PC-9 (cell line): Measurements from ENCODE around the gene VGLL4. TPM values are rescaled to one million over a fixed set of nuclear protein-coding genes. Genes with fewer than 3 reads are reported as not detected.

Experiments used
- BruUV-seq: library from RNA; stranded (reverse); fragments of 400-500 nt; replicated peaks from 2 replicates; lab custom pipeline; 2021; lab: Mats Ljungman, UMichigan
- CTCF ChIA-PET: fragments of 300-600 bp; sonication (Branson Sonifier 250); formaldehyde crosslinking; loops from one replicate; lab custom pipeline; 2022; ENCODE audit warnings: antibody characterized with exemption; lab: Charles Lee
- POLR2A ChIA-PET: fragments of 300-600 bp; sonication (Branson Sonifier 250); formaldehyde crosslinking; loops from one replicate; lab custom pipeline; 2022; ENCODE audit warnings: antibody characterized with exemption; ENCODE audit not compliant: unreplicated experiment; lab: Charles Lee
- DNase-seq, 2 experiments: peaks; one replicate each; pipeline versions ENCODE4 v3.0.0 to v3.0.0-alpha.2; 2015 to 2022; ENCODE audit warnings: mixed read lengths in 1 of 2
- H2AFZ ChIP-seq: fragments of 200-600 bp; sonication (generic); 2 replicates; pipeline ENCODE4 v1.8.1; 2017; ENCODE audit warnings: antibody characterized with exemption
- H3F3A ChIP-seq: fragments of 200-600 bp; sonication (generic); 2 replicates; pipeline ENCODE4 v1.8.1; 2017; ENCODE audit warnings: antibody characterized with exemption, mild to moderate bottlenecking, low read depth; ENCODE audit not compliant: insufficient read depth
- H3K27ac ChIP-seq: fragments of 200-600 bp; sonication (generic); 2 replicates; pipeline ENCODE4 v1.6.1; 2016; ENCODE audit warnings: mixed run types
- H3K27me3 ChIP-seq: fragments of 200-600 bp; sonication (generic); 2 replicates; pipeline ENCODE4 v1.6.1; 2016; ENCODE audit warnings: low read depth, mixed run types; ENCODE audit not compliant: insufficient read depth
- H3K36me3 ChIP-seq: fragments of 200-600 bp; sonication (generic); 2 replicates; pipeline ENCODE4 v1.6.1; 2016; ENCODE audit warnings: low read depth, mixed run types
- H3K4me1 ChIP-seq: fragments of 200-600 bp; sonication (generic); replicated peaks from 2 replicates; pipeline ENCODE4 v1.6.1; 2016; ENCODE audit warnings: mixed run types; ENCODE audit not compliant: insufficient read depth
- H3K4me2 ChIP-seq: fragments of 200-600 bp; sonication (generic); 2 replicates; pipeline ENCODE4 v1.6.1; 2017; ENCODE audit warnings: mixed run types
- H3K4me3 ChIP-seq: fragments of 200-600 bp; sonication (generic); 2 replicates; pipeline ENCODE4 v1.6.1; 2016; ENCODE audit warnings: mixed run types
- H3K79me2 ChIP-seq: fragments of 200-600 bp; sonication (generic); 2 replicates; pipeline ENCODE4 v1.6.1; 2017; ENCODE audit warnings: low read depth, mixed run types
- H3K9me2 ChIP-seq: fragments of 200-600 bp; sonication (generic); 2 replicates; pipeline ENCODE4 v1.8.1; 2017; ENCODE audit warnings: mild to moderate bottlenecking; ENCODE audit not compliant: insufficient read depth
- H3K9me3 ChIP-seq: fragments of 200-600 bp; sonication (generic); 2 replicates; pipeline ENCODE4 v1.8.1; 2016; ENCODE audit warnings: low read depth; ENCODE audit not compliant: insufficient read depth
- H4K20me1 ChIP-seq: fragments of 200-600 bp; sonication (generic); 2 replicates; pipeline ENCODE4 v1.8.1; 2017; ENCODE audit not compliant: insufficient read depth
- EZH2 ChIP-seq: fragments of 200-600 bp; sonication (generic); IDR thresholded peaks from 2 replicates; pipeline ENCODE4 v1.8.0; 2017; ENCODE audit warnings: antibody characterized with exemption, low read depth
- intact Hi-C: fragments of 100-400 bp; cut with micrococcal nuclease; formaldehyde crosslinking; loops from one replicate; pipeline ENCODE4 v1.10.0; 2022; ENCODE audit not compliant: unreplicated experiment
- total RNA-seq: library from RNA; stranded (reverse); gene quantifications from 2 replicates; pipeline ENCODE4 v1.2.3, GENCODE V29; 2021
- TF ChIP-seq, protein P1 (sequence below): fragments of 200-600 bp; sonication (generic); conservative IDR thresholded peaks from 2 replicates; pipeline ENCODE4 v1.6.1; 2017; ENCODE audit warnings: mixed run types, antibody characterized with exemption, mild to moderate bottlenecking, moderate library complexity

VGLL4 gene
- total RNA-seq, 1 experiment from 2014 or later, result 42.2 TPM

DNA sequence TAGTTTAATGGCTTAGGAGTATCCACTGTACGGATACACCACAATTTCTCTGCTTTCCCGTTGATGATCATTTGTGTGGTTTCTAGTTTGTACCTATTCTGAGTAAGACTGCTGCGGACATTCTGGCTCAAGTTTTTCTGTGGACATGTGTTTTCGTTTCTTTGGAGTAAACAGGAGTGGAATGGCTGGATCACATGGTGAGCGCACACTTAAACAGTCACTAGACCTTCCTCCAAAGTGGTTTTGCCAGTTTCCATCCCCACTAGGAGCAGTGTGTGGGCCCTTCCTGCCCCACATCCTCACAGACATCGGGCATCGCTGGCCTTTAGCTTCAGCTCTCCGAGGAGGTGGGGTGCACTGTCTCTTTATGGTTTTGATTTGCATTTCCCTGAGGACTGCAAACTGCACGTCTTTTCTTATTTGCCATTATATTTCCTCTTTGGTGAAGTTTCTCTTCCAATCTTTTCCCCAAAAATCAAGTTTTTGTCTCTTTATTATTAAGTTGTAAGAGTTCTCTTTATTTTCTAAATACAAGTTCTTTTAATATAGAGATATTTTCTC, 94.1 kb downstream of the VGLL4 start:
- no peak overlapping the region for H3K27ac ChIP-seq
- H3K9me3 ChIP-seq, result no peaks in the 10 kb centered on the region
- no peak overlapping the region for H2AFZ ChIP-seq
- no peak overlapping the region for H3K4me2 ChIP-seq
- H4K20me1 ChIP-seq, result peaks cover 23% of the 10 kb centered on the region
- peaks cover 15% of the 10 kb centered on the region for H3F3A ChIP-seq
- H3K36me3 ChIP-seq, result no peaks in the 10 kb centered on the region
- H3K79me2 ChIP-seq, result no peaks in the 10 kb centered on the region
- no peak for TF ChIP-seq EZH2
- TF ChIP-seq, protein P1, sequence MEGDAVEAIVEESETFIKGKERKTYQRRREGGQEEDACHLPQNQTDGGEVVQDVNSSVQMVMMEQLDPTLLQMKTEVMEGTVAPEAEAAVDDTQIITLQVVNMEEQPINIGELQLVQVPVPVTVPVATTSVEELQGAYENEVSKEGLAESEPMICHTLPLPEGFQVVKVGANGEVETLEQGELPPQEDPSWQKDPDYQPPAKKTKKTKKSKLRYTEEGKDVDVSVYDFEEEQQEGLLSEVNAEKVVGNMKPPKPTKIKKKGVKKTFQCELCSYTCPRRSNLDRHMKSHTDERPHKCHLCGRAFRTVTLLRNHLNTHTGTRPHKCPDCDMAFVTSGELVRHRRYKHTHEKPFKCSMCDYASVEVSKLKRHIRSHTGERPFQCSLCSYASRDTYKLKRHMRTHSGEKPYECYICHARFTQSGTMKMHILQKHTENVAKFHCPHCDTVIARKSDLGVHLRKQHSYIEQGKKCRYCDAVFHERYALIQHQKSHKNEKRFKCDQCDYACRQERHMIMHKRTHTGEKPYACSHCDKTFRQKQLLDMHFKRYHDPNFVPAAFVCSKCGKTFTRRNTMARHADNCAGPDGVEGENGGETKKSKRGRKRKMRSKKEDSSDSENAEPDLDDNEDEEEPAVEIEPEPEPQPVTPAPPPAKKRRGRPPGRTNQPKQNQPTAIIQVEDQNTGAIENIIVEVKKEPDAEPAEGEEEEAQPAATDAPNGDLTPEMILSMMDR, result no peak
- ChIA-PET POLR2A (no interaction called here), CTCF (no interaction called here)
- no peak for DNase-seq
- H3K27me3 ChIP-seq, result no peaks in the 10 kb centered on the region
- no peak overlapping the region for H3K4me3 ChIP-seq
- no peaks in the 10 kb centered on the region for H3K9me2 ChIP-seq
- no peaks in the 10 kb centered on the region for H3K4me1 ChIP-seq
- BruUV-seq, result no TSS peak
- intact Hi-C loops, result loop anchor here (2.0 to 5.0 kb wide), 2 partner anchors 51 to 93 kb away; partner anchors contain the start of gene VGLL4

DNA sequence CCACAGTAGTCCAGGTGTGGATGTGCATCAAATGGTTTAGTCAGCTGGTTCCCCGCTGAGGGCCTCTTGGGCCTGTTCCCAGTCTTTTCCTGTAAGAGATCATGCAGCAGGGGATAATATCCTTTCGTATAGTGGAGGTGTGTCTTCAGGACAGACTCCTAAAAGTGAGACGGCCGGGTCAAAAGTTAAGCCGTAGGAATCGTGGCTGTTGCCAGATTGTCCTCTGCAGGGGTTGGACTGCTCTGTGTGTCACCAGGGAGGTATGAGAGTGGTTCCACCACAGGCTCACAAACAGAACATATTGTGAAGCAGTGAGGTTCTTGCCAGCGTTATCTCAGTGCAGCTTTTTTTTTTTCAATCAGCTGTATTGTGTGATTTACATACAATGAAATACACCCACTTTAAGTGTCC, 95.0 kb downstream of the VGLL4 start:
- ChIA-PET CTCF (no interaction called here), POLR2A (no interaction called here)
- no peak overlapping the region for H3K4me2 ChIP-seq
- intact Hi-C loops, result loop anchor here (2.0 to 5.0 kb wide), 2 partner anchors 52 to 94 kb away; partner anchors contain the start of gene VGLL4
- no peaks in the 10 kb centered on the region for H3K27me3 ChIP-seq
- no peaks in the 10 kb centered on the region for H3K9me3 ChIP-seq
- DNase-seq, result peak in 1 of 2 experiments; percentile 75
- BruUV-seq, result no TSS peak
- no peaks in the 10 kb centered on the region for H3K36me3 ChIP-seq
- no peak overlapping the region for H2AFZ ChIP-seq
- no peak overlapping the region; the same call in 1 of the 2 replicates for H3K27ac ChIP-seq
- peaks cover 20% of the 10 kb centered on the region; the same call in 1 of the 2 replicates for H4K20me1 ChIP-seq
- H3K79me2 ChIP-seq, result no peaks in the 10 kb centered on the region
- no peaks in the 10 kb centered on the region for H3K9me2 ChIP-seq
- peaks cover 15% of the 10 kb centered on the region for H3F3A ChIP-seq
- no peak for TF ChIP-seq EZH2
- TF ChIP-seq, protein P1, result no peak
- H3K4me1 ChIP-seq, result no peaks in the 10 kb centered on the region
- H3K4me3 ChIP-seq, result no peak overlapping the region

DNA sequence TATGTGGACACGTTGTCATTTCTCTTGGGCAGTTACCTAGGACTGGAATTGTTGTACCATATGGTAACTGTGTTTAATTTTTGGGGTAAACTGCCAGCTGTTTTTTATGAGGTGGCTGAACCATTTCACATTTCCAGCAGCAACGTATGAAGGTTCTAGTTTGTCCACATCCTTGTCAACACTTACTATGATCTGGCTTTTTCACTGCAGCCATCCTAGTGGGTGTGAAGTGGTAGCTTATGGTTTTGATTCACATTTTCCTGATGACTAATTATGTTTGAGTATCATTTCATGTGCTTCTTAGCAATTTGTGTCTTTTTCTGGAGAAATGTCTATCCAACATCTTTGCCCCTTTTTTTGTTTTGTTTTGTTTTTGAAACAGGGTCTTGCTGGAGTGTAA, 96.2 kb downstream of the VGLL4 start:
- no peak for DNase-seq
- CTCF ChIA-PET, result no interaction called here
- POLR2A ChIA-PET, result no interaction called here
- no peaks in the 10 kb centered on the region for H3K9me2 ChIP-seq
- BruUV-seq, result no TSS peak
- H3K27me3 ChIP-seq, result no peaks in the 10 kb centered on the region
- H3K9me3 ChIP-seq, result no peaks in the 10 kb centered on the region
- peaks cover 17% of the 10 kb centered on the region; the same call in 1 of the 2 replicates for H4K20me1 ChIP-seq
- no peak for TF ChIP-seq EZH2
- TF ChIP-seq, protein P1, result no peak
- no peak overlapping the region for H3K27ac ChIP-seq
- H3K4me2 ChIP-seq, result no peak overlapping the region
- H3K4me3 ChIP-seq, result no peak overlapping the region
- peaks cover 15% of the 10 kb centered on the region for H3F3A ChIP-seq
- H3K79me2 ChIP-seq, result no peaks in the 10 kb centered on the region
- no peak overlapping the region for H2AFZ ChIP-seq
- no peaks in the 10 kb centered on the region for H3K4me1 ChIP-seq
- H3K36me3 ChIP-seq, result no peaks in the 10 kb centered on the region
- intact Hi-C loops, result loop anchor here (5.0 kb wide), 1 partner anchor 95 kb away; the partner anchor contains the start of gene VGLL4
